Heart left ventricle (tissue), 16 donors: ENCODE data around the gene SPDYE4. TPM values are rescaled to one million over a fixed set of nuclear protein-coding genes. Genes with fewer than 3 reads are reported as not detected.

Experiments used
- ATAC-seq, 4 donors: fragments of 200-7000 bp; cut with Tn5 transposase; one replicate each; pipeline ENCODE4 v1.9.1; 2020 to 2022; ENCODE audit warnings: moderate library complexity in 4 of 4, mild to moderate bottlenecking in 3 of 4, moderate number of reproducible peaks in 1 of 4
- DNase-seq, 5 donors: peaks; one replicate each; pipeline ENCODE4 v3.0.0-alpha.2; 2020
- H3K27ac ChIP-seq, 12 donors: fragments of 200-600 bp; sonication (generic) in 4 of 12; one replicate each; pipeline versions ENCODE4 v1.5.0 to v1.8.0; 2016 to 2022; ENCODE audit warnings: mild to moderate bottlenecking in 2 of 12
- H3K27me3 ChIP-seq, 9 donors: fragments of 200-600 bp; sonication (generic) in 2 of 9; one replicate each; pipeline versions ENCODE4 v1.5.1 to v1.8.0; 2016 to 2022; ENCODE audit warnings: mild to moderate bottlenecking in 3 of 9
- H3K36me3 ChIP-seq, 9 donors: fragments of 200-600 bp; sonication (generic) in 2 of 9; one replicate each; pipeline versions ENCODE4 v1.5.0 to v1.8.0; 2018 to 2022; ENCODE audit warnings: mild to moderate bottlenecking in 2 of 9
- H3K4me1 ChIP-seq, 12 donors: fragments of 200-600 bp; sonication (generic) in 4 of 12; one replicate each; pipeline versions ENCODE4 v1.5.0 to v1.8.0; 2016 to 2022; ENCODE audit warnings: mild to moderate bottlenecking in 3 of 12
- H3K4me3 ChIP-seq, 12 donors: fragments of 200-600 bp; sonication (generic) in 4 of 12; one replicate each; pipeline versions ENCODE4 v1.5.0 to v1.8.0; 2017 to 2022; ENCODE audit warnings: mild to moderate bottlenecking in 9 of 12, moderate library complexity in 4 of 12
- H3K9me3 ChIP-seq, 12 donors: fragments of 200-600 bp; sonication (generic) in 4 of 12; one replicate each; pipeline versions ENCODE4 v1.5.0 to v1.8.0; 2016 to 2022; ENCODE audit warnings: mild to moderate bottlenecking in 1 of 12
- POLR2A ChIP-seq, 2 donors: fragments of 450-650 bp; IDR thresholded peaks; one replicate each; pipeline ENCODE4 v1.6.1; 2017; ENCODE audit warnings: antibody characterized with exemption in 2 of 2, mild to moderate bottlenecking in 2 of 2, moderate library complexity in 2 of 2
- WGBS, 4 donors: extraction: QIAGEN DNeasy Blood & Tissue Kit in 2 of 4; methylation state at CpG; one replicate each; pipeline versions ENCODE4 v1.1.5 to v1.1.7; 2013 to 2018; 5-methylcytosine and 5-hydroxymethylcytosine counted together
- intact Hi-C, 10 donors: fragments of 100-400 bp; cut with DNase I; formaldehyde crosslinking; loops; one replicate each; pipeline versions ENCODE4 v1.11.1 to v1.14.2; 2022
- polyA plus RNA-seq, 2 donors: library from polyadenylated mRNA; stranded (reverse); fragments of 200-250 nt; gene quantifications; one replicate each; pipeline ENCODE4 v1.2.3, GENCODE V29; 2013
- total RNA-seq, 9 donors: library from RNA; depleted of rRNA in 2 of 9; stranded (reverse); fragments of >200 nt in 2 of 9; fragmentation: NEBNext Ultra II Directional in 3 of 9; extraction: Animal tissue kit (Norgen Biotek cat#: 25700) in 3 of 9; gene quantifications; one replicate each; pipeline versions ENCODE4 v1.1.0 to v1.2.4, GENCODE V29; 2016 to 2023
- TF ChIP-seq, protein P1 (sequence below), 12 donors: fragments of 200-600 bp; sonication (generic) in 4 of 12; IDR thresholded peaks; one replicate each; pipeline versions ENCODE4 v1.5.0 to v1.8.0; 2018 to 2022; ENCODE audit warnings: antibody characterized with exemption in 12 of 12, mild to moderate bottlenecking in 5 of 12
- donor health status: ischemic (EF 13 %, LVEDD 7.1; RV severe dilation, severe dysfunction).
- donor health status: healthy with polysubstance abuse.
- donor health status: DM: no; HTN: yes; CAD: no.
- donor health status: DM: no; HTN: no; CAD: no.
- donor health status: ischemic (EF 25% LVEDD 6.9; RV normal size, moderate dysfunction).
- donor health status: ischemic (EF 25% LVEDD 5.7; RV mildly dilated, moderate dysfunction).
- donor health status: healthy.
- donor health status: DM: yes; HTN: yes; CAD: no.
- donor health status: ischemic (EF 35%, LVEDD 5.7; RV mildly dilated, moderate dysfunction).
- donor health status: nonischemic (EF 11% LVEDD 7.7; RV severe dilation, severe dysfunction).
- donor health status: DM: yes; HTN: yes; CAD: no.
- donor health status: PGD.
- donor health status: ischemic (EF 29% LVEDD 5.4; RV normal size, mild dysfunction).
- donor health status: nonischemic (EF 23%, LVEDD 6.1; RV moderate dilation, normal function).

Gene SPDYE4
- total and polyA plus RNA-seq, 11 donors: not detected

DNA sequence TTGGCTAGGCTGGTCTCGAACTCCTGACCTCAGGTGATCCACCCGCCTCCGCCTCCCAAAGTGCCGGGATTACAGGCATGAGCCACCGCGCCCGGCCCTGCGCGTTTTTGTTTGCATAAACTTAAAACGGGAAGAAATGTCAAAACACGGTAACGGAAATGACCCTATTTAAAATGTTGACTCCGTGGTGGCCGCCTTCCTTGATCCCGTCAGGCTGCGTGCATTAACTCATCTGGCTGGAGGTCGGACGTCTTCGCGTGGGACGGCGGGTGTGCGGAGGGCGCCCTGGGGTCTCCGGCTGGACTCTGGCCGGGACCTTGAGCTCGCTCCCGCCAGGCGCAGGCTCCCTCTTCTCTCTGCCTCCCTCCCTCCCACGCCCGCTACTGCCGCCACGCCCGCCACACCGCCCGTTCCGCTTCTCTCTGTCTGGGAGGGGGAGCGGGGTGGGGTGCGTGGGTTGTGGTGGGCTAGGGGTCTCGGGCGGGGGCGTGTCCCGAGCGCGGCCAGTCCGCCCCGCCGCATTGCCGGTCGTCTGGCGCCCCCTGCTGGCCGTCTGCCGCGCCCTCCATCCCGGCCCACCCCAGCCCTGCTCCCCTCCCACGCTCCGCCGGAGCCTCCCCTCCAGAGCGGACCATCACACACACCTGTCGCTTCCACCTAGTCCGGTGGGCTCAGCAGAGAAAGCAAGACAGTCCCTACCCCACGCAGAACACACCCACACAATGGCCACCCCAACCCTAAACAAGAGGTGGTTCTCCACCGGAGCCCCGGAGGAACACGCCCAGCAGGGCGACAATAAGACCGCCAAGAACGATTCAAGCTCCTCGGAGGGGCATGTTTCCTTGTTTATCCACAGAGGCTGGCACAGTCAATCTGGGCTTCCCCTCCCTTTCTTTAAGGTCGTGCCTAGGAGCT lies 12.5 kb downstream of the SPDYE4 start:
- intact Hi-C loops: loop anchor here (1.0 to 10.0 kb wide), 11 partner anchors 111 to 336 kb away; partner anchors contain the start of gene MYH10 (in 3 of the 10)
- no peaks in the 10 kb centered on the region for H3K9me3 ChIP-seq
- no peaks in the 10 kb centered on the region for H3K27me3 ChIP-seq
- TF ChIP-seq, protein P1, sequence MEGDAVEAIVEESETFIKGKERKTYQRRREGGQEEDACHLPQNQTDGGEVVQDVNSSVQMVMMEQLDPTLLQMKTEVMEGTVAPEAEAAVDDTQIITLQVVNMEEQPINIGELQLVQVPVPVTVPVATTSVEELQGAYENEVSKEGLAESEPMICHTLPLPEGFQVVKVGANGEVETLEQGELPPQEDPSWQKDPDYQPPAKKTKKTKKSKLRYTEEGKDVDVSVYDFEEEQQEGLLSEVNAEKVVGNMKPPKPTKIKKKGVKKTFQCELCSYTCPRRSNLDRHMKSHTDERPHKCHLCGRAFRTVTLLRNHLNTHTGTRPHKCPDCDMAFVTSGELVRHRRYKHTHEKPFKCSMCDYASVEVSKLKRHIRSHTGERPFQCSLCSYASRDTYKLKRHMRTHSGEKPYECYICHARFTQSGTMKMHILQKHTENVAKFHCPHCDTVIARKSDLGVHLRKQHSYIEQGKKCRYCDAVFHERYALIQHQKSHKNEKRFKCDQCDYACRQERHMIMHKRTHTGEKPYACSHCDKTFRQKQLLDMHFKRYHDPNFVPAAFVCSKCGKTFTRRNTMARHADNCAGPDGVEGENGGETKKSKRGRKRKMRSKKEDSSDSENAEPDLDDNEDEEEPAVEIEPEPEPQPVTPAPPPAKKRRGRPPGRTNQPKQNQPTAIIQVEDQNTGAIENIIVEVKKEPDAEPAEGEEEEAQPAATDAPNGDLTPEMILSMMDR (IDR thresholded peaks at IDR 0.05): peak; percentile 84 to 98 (median 96)
- no peak for TF ChIP-seq POLR2A (IDR thresholded peaks at IDR 0.05)
- peak overlapping the region; percentile 50 to 82 (median 64) for H3K4me3 ChIP-seq
- ATAC-seq: peak; percentile 67 to 95 (median 92)
- peak overlapping the region in 8 of 12 donors; percentile 0 to 68 (median 48) for H3K27ac ChIP-seq
- H3K4me1 ChIP-seq: peaks cover 0 to 15% (median 4%) of the 10 kb centered on the region in 12 donors
- H3K36me3 ChIP-seq: no peaks in the 10 kb centered on the region
- WGBS, 4 donors: 2 to 7% (median 3%) methylated on average over 45 to 70 of the region's 70 CpGs
- DNase-seq: peak; percentile 69 to 90 (median 73)

- no peak for ATAC-seq
- TF ChIP-seq POLR2A (IDR thresholded peaks at IDR 0.05): no peak
- TF ChIP-seq, protein P1 (IDR thresholded peaks at IDR 0.05): no peak
- Histone ChIP-seq H3K4me3 (no peak overlapping the region), H3K27me3 (no peaks in the 10 kb centered on the region), H3K36me3 (no peaks in the 10 kb centered on the region), H3K9me3 (no peaks in the 10 kb centered on the region), H3K27ac (no peak overlapping the region), H3K4me1 (peaks cover 0 to 15% (median 4%) of the 10 kb centered on the region in 12 donors)
- 53 to 70% (median 58%) methylated on average over 15 of the region's 15 CpGs for WGBS, 4 donors
- intact Hi-C loops: loop anchor here in 6 of 10 donors (2.0 to 10.0 kb wide), 4 partner anchors 109 to 333 kb away; partner anchors contain the start of gene MYH10 (in 2 of the 6)
- no peak for DNase-seq
These were observed 14.1 kb downstream of the SPDYE4 start for GRCh38 chr17:8744086-8744785.

GRCh38 chr17:8742819-8743218 lies 15.5 kb downstream of the SPDYE4 start:
- no peak for DNase-seq
- Histone ChIP-seq H3K36me3 (no peaks in the 10 kb centered on the region), H3K9me3 (no peaks in the 10 kb centered on the region), H3K27ac (no peak overlapping the region), H3K27me3 (no peaks in the 10 kb centered on the region), H3K4me3 (no peak overlapping the region), H3K4me1 (peaks cover 0 to 15% (median 4%) of the 10 kb centered on the region in 12 donors)
- WGBS, 4 donors: 66 to 88% (median 73%) methylated on average over 8 of the region's 8 CpGs
- TF ChIP-seq POLR2A (IDR thresholded peaks at IDR 0.05): no peak
- TF ChIP-seq, protein P1 (IDR thresholded peaks at IDR 0.05): no peak
- intact Hi-C loops: loop anchor here in 3 of 10 donors (2.0 to 10.0 kb wide), 2 partner anchors 108 to 168 kb away; partner anchors contain the start of gene MYH10 (in 2 of the 3)
- ATAC-seq: no peak
